Uterus (tissue), 4 donors: ENCODE measurements around the gene NECTIN2. TPM values are rescaled to one million over a fixed set of nuclear protein-coding genes. Genes with fewer than 3 reads are reported as not detected.
"Not testable (repeated sequence)": the region's sequence is repeated elsewhere in the genome, so short reads cannot be mapped to it uniquely, and the experiment has no call there.

Experiments
- DNase-seq, 2 donors: peaks; one replicate each; pipeline ENCODE4 v3.0.0-alpha.2; 2019 to 2020
- H3K27ac ChIP-seq, 2 donors: fragments of 200-600 bp; sonication (generic); 1 replicate in 1 of 2; 2 replicates in 1 of 2; pipeline ENCODE4 v1.5.1; 2016 to 2018
- H3K27me3 ChIP-seq, 2 donors: fragments of 200-600 bp; sonication (generic); one replicate each; pipeline ENCODE4 v1.5.1; 2018 to 2019; ENCODE audit warnings: control low read depth in 1 of 2
- H3K36me3 ChIP-seq, 2 donors: fragments of 200-600 bp; sonication (generic); one replicate each; pipeline ENCODE4 v1.5.1; 2019; ENCODE audit warnings: control low read depth in 1 of 2
- H3K4me1 ChIP-seq, 2 donors: fragments of 200-600 bp; sonication (generic); one replicate each; pipeline ENCODE4 v1.5.1; 2018 to 2019; ENCODE audit warnings: control low read depth in 1 of 2
- H3K4me3 ChIP-seq, 2 donors: fragments of 200-600 bp; sonication (generic); 1 replicate in 1 of 2; 2 replicates in 1 of 2; pipeline ENCODE4 v1.5.1; 2018 to 2019; ENCODE audit warnings: mild to moderate bottlenecking in 1 of 2
- H3K9me3 ChIP-seq, 2 donors: fragments of 200-600 bp; sonication (generic); one replicate each; pipeline ENCODE4 v1.5.1; 2019; ENCODE audit warnings: control low read depth in 1 of 2
- POLR2A ChIP-seq, 2 donors: fragments of 450-650 bp; IDR thresholded peaks; one replicate each; pipeline ENCODE4 v1.6.1; 2016; ENCODE audit warnings: antibody characterized with exemption in 2 of 2, mild to moderate bottlenecking in 1 of 2, moderate library complexity in 1 of 2
- intact Hi-C: fragments of 100-400 bp; cut with DNase I; formaldehyde crosslinking; loops from one replicate; pipeline ENCODE4 v1.15.1; 2023; ENCODE audit warnings: low total_unique reads
- total RNA-seq, 4 donors: library from RNA; depleted of rRNA in 3 of 4; stranded (reverse); fragments of >200 nt in 3 of 4; gene quantifications; one replicate each; pipeline versions ENCODE4 v1.1.0 to v1.2.4, GENCODE V29; 2014 to 2023
- TF ChIP-seq, protein P1 (sequence below), 4 experiments: fragments of 200-600 bp in 2 of 4; fragments of 450-650 bp in 2 of 4; sonication (generic) in 2 of 4; IDR thresholded peaks; one replicate each; pipeline ENCODE4 v1.5.1; 2016 to 2019; ENCODE audit warnings: antibody characterized with exemption in 4 of 4, mild to moderate bottlenecking in 2 of 4, moderate library complexity in 1 of 4
- donor health status: DM: yes; HTN: yes; CAD: no.

The NECTIN2 gene
- total RNA-seq, 4 donors from 2014 or later = 14.1 to 106 (median 86.1) TPM

DNA sequence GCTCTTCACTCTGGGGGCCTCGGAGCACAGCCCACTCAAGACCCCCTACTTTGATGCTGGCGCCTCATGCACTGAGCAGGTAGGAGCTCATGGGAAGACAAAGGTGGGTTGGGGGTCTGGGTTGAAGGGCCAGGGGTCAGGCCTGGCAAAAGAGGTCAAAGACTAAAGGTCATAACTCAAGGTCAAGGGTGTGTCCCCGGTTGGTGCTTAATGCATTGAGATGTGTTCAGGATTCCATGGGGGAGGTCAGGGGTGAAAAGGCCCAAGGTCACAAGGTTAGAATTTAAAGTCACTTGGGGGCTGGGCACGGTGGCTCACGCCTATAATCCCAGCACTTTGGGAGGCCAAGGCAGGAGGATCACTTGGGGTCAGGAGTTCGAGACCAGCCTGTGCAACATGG, 40.0 kb downstream of the NECTIN2 start:
- DNase-seq = no peak
- intact Hi-C loops = no loop called here
- Histone ChIP-seq H3K27me3 (no peaks in the 10 kb centered on the region), H3K27ac (no peak overlapping the region), H3K9me3 (no peaks in the 10 kb centered on the region), H3K4me3 (no peak overlapping the region), H3K36me3 (no peaks in the 10 kb centered on the region), H3K4me1 (peaks cover 4 to 7% of the 10 kb centered on the region in 2 donors)
- TF ChIP-seq POLR2A (IDR thresholded peaks at IDR 0.05) = no peak
- TF ChIP-seq, protein P1, sequence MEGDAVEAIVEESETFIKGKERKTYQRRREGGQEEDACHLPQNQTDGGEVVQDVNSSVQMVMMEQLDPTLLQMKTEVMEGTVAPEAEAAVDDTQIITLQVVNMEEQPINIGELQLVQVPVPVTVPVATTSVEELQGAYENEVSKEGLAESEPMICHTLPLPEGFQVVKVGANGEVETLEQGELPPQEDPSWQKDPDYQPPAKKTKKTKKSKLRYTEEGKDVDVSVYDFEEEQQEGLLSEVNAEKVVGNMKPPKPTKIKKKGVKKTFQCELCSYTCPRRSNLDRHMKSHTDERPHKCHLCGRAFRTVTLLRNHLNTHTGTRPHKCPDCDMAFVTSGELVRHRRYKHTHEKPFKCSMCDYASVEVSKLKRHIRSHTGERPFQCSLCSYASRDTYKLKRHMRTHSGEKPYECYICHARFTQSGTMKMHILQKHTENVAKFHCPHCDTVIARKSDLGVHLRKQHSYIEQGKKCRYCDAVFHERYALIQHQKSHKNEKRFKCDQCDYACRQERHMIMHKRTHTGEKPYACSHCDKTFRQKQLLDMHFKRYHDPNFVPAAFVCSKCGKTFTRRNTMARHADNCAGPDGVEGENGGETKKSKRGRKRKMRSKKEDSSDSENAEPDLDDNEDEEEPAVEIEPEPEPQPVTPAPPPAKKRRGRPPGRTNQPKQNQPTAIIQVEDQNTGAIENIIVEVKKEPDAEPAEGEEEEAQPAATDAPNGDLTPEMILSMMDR (IDR thresholded peaks at IDR 0.05) = no peak

DNA sequence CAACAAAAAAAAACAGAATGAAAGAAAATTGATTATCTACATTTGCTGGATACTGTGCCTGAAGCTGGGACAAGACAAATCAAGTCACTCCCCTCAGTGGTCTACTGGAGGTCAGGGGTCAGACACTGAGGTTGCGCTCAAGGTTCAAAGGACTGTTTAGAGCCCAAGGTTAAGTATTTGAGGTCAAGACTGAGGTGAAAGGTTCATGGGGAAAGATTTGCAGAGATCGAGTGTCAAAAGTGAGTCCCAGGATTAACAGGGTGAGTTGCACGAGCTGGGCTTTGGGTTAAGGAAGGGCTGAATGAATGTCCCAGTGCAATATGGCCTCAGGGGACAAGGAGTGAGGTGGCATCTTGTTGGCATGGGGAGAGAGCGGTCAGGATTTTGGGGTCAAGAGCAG, 41.6 kb downstream of the NECTIN2 start:
- no peak overlapping the region for H3K4me3 ChIP-seq
- H3K9me3 ChIP-seq = no peaks in the 10 kb centered on the region
- TF ChIP-seq, protein P1 (IDR thresholded peaks at IDR 0.05) = no peak
- TF ChIP-seq POLR2A (IDR thresholded peaks at IDR 0.05) = no peak
- H3K27me3 ChIP-seq = no peaks in the 10 kb centered on the region
- no peak for DNase-seq
- intact Hi-C loops = no loop called here
- H3K36me3 ChIP-seq = no peaks in the 10 kb centered on the region
- no peak overlapping the region for H3K27ac ChIP-seq
- H3K4me1 ChIP-seq = peaks cover 4 to 14% of the 10 kb centered on the region in 2 donors

DNA sequence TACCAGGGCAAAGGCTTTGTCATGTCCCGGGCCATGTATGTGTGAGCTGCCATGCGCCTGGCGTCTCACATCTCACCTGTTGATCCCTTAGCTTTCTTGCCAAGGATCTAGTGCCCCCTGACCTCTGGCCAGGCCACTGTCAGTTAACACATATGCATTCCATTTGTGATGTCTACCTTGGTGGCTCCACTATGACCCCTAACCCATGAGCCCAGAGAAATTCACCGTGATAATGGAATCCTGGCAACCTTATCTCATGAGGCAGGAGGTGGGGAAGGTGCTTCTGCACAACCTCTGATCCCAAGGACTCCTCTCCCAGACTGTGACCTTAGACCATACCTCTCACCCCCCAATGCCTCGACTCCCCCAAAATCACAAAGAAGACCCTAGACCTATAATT, 42.2 kb downstream of the NECTIN2 start:
- H3K4me1 ChIP-seq = peaks cover 4 to 14% of the 10 kb centered on the region in 2 donors
- H3K36me3 ChIP-seq, H3K9me3 ChIP-seq, intact Hi-C loops, H3K27ac ChIP-seq, DNase-seq, H3K4me3 ChIP-seq, H3K27me3 ChIP-seq: not testable (repeated sequence)

DNA sequence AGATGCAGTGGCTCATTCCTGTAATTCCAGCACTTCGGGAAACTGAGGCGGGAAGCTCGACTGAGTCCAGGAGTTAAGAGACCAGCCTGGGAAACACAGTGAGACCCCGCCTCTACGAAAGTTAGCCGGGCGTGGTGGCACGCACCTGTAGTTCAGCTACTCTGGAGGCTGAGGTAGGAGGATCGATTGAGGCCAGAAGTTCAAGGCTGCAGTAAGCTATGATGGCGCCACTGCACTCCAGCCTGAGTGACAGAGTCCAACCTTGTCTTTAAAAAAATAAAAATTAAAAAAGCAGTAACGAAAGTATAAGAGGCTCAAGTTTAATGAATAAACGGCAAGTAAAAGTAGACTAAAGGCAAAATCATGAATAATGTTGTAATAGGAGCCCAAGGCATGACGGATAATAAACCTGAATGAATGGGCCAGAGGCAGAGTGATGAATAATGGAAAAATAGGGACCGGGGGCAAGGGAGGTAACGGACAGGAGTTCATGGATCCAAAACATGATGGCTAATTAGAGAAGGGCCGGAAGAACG, 43.8 kb downstream of the NECTIN2 start:
- peak overlapping the region in 1 of 2 donors; percentile 85 for H3K27ac ChIP-seq
- no peaks in the 10 kb centered on the region for H3K36me3 ChIP-seq
- H3K9me3 ChIP-seq = no peaks in the 10 kb centered on the region
- peaks cover 4 to 14% of the 10 kb centered on the region in 2 donors for H3K4me1 ChIP-seq
- intact Hi-C loops = no loop called here
- no peak for DNase-seq
- peak overlapping the region; percentile 50 to 59 for H3K4me3 ChIP-seq
- no peak for TF ChIP-seq POLR2A (IDR thresholded peaks at IDR 0.05)
- TF ChIP-seq, protein P1 (IDR thresholded peaks at IDR 0.05) = no peak
- no peaks in the 10 kb centered on the region for H3K27me3 ChIP-seq

DNA sequence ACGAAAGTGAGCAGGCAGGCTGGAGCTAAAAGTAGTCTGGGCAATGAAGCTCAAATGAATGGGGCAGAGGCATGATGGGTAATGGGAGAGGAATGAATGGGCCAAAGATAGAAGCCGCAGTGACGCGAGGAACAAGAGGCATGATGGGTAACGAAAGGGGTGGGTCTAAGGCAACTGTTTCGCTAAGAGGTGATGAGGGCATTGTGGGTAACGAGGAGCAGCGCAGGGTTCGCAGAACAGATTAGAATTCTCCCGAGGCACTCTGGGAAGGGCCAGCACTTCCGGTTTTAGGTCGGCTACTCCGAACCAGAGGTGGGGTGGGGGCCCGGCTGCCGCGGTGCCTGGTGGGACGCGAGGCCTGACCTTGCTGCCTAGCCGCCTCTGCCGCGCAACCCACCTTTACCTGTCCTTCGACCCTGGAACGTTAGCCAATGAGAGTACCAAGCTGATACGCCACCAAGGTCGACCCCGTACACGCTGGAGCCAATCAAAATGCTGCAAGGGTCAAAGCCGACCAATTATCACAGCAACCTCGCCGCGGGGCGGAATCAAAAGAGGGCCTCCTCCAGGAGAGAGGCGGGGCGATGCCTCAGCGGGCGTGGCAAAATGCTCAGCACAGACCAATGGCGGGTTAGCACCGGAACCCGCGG, 44.4 kb downstream of the NECTIN2 start:
- H3K27ac ChIP-seq = peak overlapping the region; percentile 85 to 96
- intact Hi-C loops = no loop called here
- peaks cover 4 to 14% of the 10 kb centered on the region in 2 donors for H3K4me1 ChIP-seq
- DNase-seq = peak in 1 of 2 donors; percentile 100
- H3K9me3 ChIP-seq = no peaks in the 10 kb centered on the region
- no peaks in the 10 kb centered on the region for H3K36me3 ChIP-seq
- H3K27me3 ChIP-seq = no peaks in the 10 kb centered on the region
- H3K4me3 ChIP-seq = peak overlapping the region; percentile 50 to 59
- TF ChIP-seq, protein P1 (IDR thresholded peaks at IDR 0.05) = no peak
- peak; percentile 65 to 66 for TF ChIP-seq POLR2A (IDR thresholded peaks at IDR 0.05)
